ENCODE results near the gene GATA6. TPM values are rescaled to one million over a fixed set of nuclear protein-coding genes. Genes with fewer than 3 reads are reported as not detected.
"Not testable (repeated sequence)": the region's sequence is repeated elsewhere in the genome, so short reads cannot be mapped to it uniquely, and the experiment has no call there.

The GATA6 gene
- total and polyA plus RNA-seq, 7 experiments from 2014 or later = 0.19 to 0.44 TPM; not detected in 5

DNA sequence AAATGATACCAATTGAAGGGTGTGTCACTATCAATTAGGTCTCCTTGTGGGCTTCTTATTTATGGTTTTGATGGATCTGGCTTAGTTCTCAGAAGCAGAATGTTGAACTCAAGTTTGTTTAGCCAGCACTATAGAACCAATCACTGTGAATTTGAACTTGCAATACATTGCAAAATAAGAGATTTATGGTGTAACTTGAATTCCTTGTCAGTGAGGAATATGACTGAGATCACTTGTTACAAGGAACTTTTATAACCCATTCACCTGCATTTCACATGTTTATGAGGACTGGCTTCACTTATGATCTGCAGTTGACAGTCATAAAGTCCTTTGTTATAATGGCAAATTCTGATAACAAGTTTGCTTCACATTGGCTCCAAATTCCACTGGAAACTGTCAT, 9.8 kb downstream of the GATA6 start:
- H3K9me3 ChIP-seq (ENCODE audit: control insufficient read depth in 2 of 3, low read length in 3 of 3) = no peaks in the 10 kb centered on the region
- H3K4me3 ChIP-seq (ENCODE audit: low read length) = no peak overlapping the region
- H3K4me3 Mint-ChIP-seq = no peak overlapping the region
- DNase-seq = no peak
- ChIA-PET CTCF (no interaction called here), POLR2A (no interaction called here)
- no peak overlapping the region for H3K27ac Mint-ChIP-seq
- intact Hi-C loops (cut with micrococcal nuclease) = loop anchor here in 1 of 2 donors (5.0 kb wide), 1 partner anchor 168 kb away; no protein-coding TSS in a partner anchor
- H3K36me3 Mint-ChIP-seq = no peaks in the 10 kb centered on the region
- no peak overlapping the region for H3K27ac ChIP-seq (ENCODE audit: low read depth, low read length)
- H3K27me3 Mint-ChIP-seq = peaks cover 32 to 49% (median 41%) of the 10 kb centered on the region in 5 donors
- peaks cover 0 to 6% (median 0%) of the 10 kb centered on the region in 11 donors for H3K9me3 Mint-ChIP-seq
- peaks cover 4% of the 10 kb centered on the region in 2 donors for H3K27me3 ChIP-seq (ENCODE audit: control insufficient read depth in 2 of 2, insufficient read depth in 2 of 2, low read length in 2 of 2)
- H3K4me1 Mint-ChIP-seq = no peaks in the 10 kb centered on the region
- ATAC-seq = no peak
- no peaks in the 10 kb centered on the region for H3K4me1 ChIP-seq (ENCODE audit: control insufficient read depth in 2 of 2, insufficient read depth in 2 of 2, low read length in 2 of 2)
- H3K36me3 ChIP-seq (ENCODE audit: control insufficient read depth in 2 of 3, insufficient read depth in 3 of 3, low read length in 3 of 3) = no peaks in the 10 kb centered on the region

DNA sequence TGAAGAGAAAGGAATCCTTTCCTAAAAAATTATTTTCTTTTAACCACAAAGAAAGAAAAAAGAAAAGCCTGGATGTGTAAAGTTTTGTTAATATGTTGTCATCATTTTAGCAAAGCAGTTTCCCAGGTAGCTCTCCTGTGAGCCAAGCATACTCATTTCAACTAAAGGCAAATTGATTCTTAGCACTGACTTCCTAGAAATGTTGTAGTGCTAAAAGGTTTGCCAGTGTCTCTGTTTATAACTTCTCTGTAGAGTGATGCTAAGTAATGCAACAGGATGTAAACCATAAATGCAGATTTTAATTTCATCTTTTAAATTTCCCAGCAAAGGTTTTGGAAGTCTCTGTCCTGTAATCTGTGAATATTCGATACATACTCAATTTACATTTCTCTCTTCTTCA, 10.2 kb downstream of the GATA6 start:
- ATAC-seq = no peak
- intact Hi-C loops (cut with micrococcal nuclease) = loop anchor here in 1 of 2 donors (5.0 kb wide), 1 partner anchor 168 kb away; no protein-coding TSS in a partner anchor
- no peak overlapping the region for H3K27ac ChIP-seq (ENCODE audit: low read depth, low read length)

DNA sequence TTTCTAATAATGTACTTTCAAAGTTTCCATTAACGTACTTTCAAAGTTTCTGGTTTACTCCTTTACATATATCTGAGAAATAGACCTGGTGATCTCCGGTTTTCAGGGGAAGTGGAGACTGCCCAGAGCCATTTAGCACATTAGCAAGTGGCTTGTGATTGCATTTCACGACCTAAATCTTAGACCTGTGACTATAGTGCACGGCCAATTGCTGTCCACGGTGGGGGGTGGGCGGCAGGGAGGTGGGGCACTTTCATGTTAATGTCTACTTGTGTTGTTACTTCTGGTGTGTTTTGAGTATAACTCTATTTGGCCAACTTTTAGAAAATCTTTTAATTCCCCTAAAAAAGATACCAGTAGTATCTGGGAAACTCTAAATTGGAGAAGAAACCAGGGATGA, 11.3 kb downstream of the GATA6 start:
- no peak for ATAC-seq
- Mint-ChIP-seq H3K27ac (no peak overlapping the region), H3K4me1 (no peaks in the 10 kb centered on the region), H3K9me3 (peaks cover 0 to 6% (median 0%) of the 10 kb centered on the region in 11 donors), H3K4me3 (no peak overlapping the region), H3K36me3 (no peaks in the 10 kb centered on the region), H3K27me3 (peaks cover 20 to 35% (median 27%) of the 10 kb centered on the region in 5 donors)
- no peak for DNase-seq
- Histone ChIP-seq H3K36me3 (ENCODE audit: control insufficient read depth in 2 of 3, insufficient read depth in 3 of 3, low read length in 3 of 3) (no peaks in the 10 kb centered on the region), H3K4me3 (ENCODE audit: low read length) (no peak overlapping the region), H3K27ac (ENCODE audit: low read depth, low read length) (no peak overlapping the region), H3K9me3 (ENCODE audit: control insufficient read depth in 2 of 3, low read length in 3 of 3) (no peaks in the 10 kb centered on the region), H3K27me3 (ENCODE audit: control insufficient read depth in 2 of 2, insufficient read depth in 2 of 2, low read length in 2 of 2) (peaks cover 0 to 4% of the 10 kb centered on the region in 2 donors), H3K4me1 (ENCODE audit: control insufficient read depth in 2 of 2, insufficient read depth in 2 of 2, low read length in 2 of 2) (no peaks in the 10 kb centered on the region)
- ChIA-PET CTCF (no interaction called here), POLR2A (no interaction called here)
- intact Hi-C loops (cut with micrococcal nuclease) = no loop called here

More for the DNA sequence above, 10.2 kb downstream of the GATA6 start:
- Mint-ChIP-seq H3K27ac (no peak overlapping the region), H3K4me3 (no peak overlapping the region), H3K27me3 (peaks cover 29 to 45% (median 38%) of the 10 kb centered on the region in 5 donors), H3K9me3 (peaks cover 0 to 6% (median 0%) of the 10 kb centered on the region in 11 donors), H3K4me1 (no peaks in the 10 kb centered on the region), H3K36me3 (no peaks in the 10 kb centered on the region)
- POLR2A ChIA-PET = no interaction called here
- Histone ChIP-seq H3K36me3 (ENCODE audit: control insufficient read depth in 2 of 3, insufficient read depth in 3 of 3, low read length in 3 of 3) (no peaks in the 10 kb centered on the region), H3K4me3 (ENCODE audit: low read length) (no peak overlapping the region), H3K27me3 (ENCODE audit: control insufficient read depth in 2 of 2, insufficient read depth in 2 of 2, low read length in 2 of 2) (peaks cover 4% of the 10 kb centered on the region in 2 donors), H3K4me1 (ENCODE audit: control insufficient read depth in 2 of 2, insufficient read depth in 2 of 2, low read length in 2 of 2) (no peaks in the 10 kb centered on the region), H3K9me3 (ENCODE audit: control insufficient read depth in 2 of 3, low read length in 3 of 3) (no peaks in the 10 kb centered on the region)
- CTCF ChIA-PET = no interaction called here
- no peak for DNase-seq

DNA sequence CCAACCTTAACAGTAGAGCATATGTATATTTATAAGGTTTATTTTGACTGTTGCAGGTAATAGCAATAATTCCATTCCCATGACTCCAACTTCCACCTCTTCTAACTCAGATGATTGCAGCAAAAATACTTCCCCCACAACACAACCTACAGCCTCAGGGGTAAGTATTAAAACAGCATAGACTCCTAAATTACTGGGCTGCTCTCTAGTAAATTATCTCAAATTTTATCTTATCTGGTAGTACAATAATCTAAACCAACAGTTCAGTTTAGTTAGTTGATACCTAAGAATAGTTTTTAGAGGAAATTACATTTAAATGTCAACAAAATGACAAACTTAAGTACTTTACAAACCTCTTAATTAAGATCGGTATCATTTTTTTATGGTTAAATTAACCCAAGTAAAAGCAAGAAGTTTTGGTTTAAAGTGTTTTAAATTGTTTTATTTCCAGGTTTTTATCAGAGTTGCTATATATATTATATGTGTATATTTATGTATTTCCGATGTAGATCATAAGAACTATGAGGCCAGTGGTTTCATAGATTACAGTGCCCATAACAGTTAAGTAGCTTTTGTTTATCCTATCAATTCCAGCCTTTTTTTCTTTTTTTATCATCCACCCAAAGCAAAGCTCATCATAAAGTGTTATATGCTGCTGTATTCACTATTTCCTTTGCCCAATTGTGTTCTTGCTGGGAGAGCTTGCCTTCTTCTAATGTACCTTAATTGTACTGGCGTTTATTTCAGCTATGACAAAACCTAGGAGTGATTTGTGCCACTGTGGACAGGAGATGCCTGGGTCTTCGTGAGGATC, 13.7 kb downstream of the GATA6 start:
- no peak overlapping the region for H3K4me3 Mint-ChIP-seq
- DNase-seq = no peak
- H3K9me3 Mint-ChIP-seq = peaks cover 0 to 5% (median 0%) of the 10 kb centered on the region in 11 donors
- Histone ChIP-seq H3K9me3 (ENCODE audit: control insufficient read depth in 2 of 3, low read length in 3 of 3) (no peaks in the 10 kb centered on the region), H3K4me3 (ENCODE audit: low read length) (no peak overlapping the region), H3K27ac (ENCODE audit: low read depth, low read length) (no peak overlapping the region), H3K36me3 (ENCODE audit: control insufficient read depth in 2 of 3, insufficient read depth in 3 of 3, low read length in 3 of 3) (no peaks in the 10 kb centered on the region), H3K27me3 (ENCODE audit: control insufficient read depth in 2 of 2, insufficient read depth in 2 of 2, low read length in 2 of 2) (no peaks in the 10 kb centered on the region), H3K4me1 (ENCODE audit: control insufficient read depth in 2 of 2, insufficient read depth in 2 of 2, low read length in 2 of 2) (no peaks in the 10 kb centered on the region)
- peaks cover 13 to 22% (median 19%) of the 10 kb centered on the region in 5 donors for H3K27me3 Mint-ChIP-seq
- POLR2A ChIA-PET = no interaction called here
- no peak overlapping the region for H3K27ac Mint-ChIP-seq
- no peak for ATAC-seq
- CTCF ChIA-PET = no interaction called here
- intact Hi-C loops (cut with micrococcal nuclease) = no loop called here
- no peaks in the 10 kb centered on the region for H3K4me1 Mint-ChIP-seq
- H3K36me3 Mint-ChIP-seq = no peaks in the 10 kb centered on the region

DNA sequence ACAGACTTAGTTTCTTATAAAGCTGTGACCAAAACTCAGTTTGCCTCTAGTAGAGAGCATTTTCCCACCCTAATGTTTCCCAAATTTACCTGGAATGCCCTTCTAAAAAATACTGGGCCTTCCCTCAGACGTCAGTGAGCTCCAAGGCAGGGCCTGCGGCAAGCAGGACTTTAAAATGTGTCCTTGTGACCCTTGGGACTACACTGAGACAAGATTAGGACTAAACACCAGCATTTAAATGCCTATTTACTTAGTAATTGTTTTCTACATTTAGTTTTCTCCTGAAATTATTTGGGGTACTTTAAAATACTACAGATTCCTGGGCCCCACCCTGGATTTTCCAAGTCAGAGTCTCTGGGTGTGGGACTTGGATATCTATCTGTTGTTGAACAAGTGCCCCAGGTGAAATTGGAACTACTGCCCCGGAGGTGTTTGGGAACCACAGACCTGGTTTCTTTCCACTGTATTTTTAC, 14.3 kb downstream of the GATA6 start:
- H3K27me3 ChIP-seq (ENCODE audit: control insufficient read depth in 2 of 2, insufficient read depth in 2 of 2, low read length in 2 of 2) = no peaks in the 10 kb centered on the region
- no peak overlapping the region for H3K4me3 ChIP-seq (ENCODE audit: low read length)
- H3K27ac ChIP-seq (ENCODE audit: low read depth, low read length) = no peak overlapping the region
- Mint-ChIP-seq H3K4me1 (no peaks in the 10 kb centered on the region), H3K4me3 (no peak overlapping the region), H3K36me3 (no peaks in the 10 kb centered on the region), H3K27me3 (peaks cover 8 to 27% (median 23%) of the 10 kb centered on the region in 5 donors), H3K9me3 (peaks cover 0 to 5% (median 0%) of the 10 kb centered on the region in 11 donors), H3K27ac (no peak overlapping the region)
- ChIA-PET CTCF (no interaction called here), POLR2A (no interaction called here)
- no peaks in the 10 kb centered on the region for H3K36me3 ChIP-seq (ENCODE audit: control insufficient read depth in 2 of 3, insufficient read depth in 3 of 3, low read length in 3 of 3)
- ATAC-seq (no peak), DNase-seq (no peak)
- H3K4me1 ChIP-seq (ENCODE audit: control insufficient read depth in 2 of 2, insufficient read depth in 2 of 2, low read length in 2 of 2) = no peaks in the 10 kb centered on the region
- intact Hi-C loops (cut with micrococcal nuclease) = no loop called here
- H3K9me3 ChIP-seq (ENCODE audit: control insufficient read depth in 2 of 3, low read length in 3 of 3) = no peaks in the 10 kb centered on the region

DNA sequence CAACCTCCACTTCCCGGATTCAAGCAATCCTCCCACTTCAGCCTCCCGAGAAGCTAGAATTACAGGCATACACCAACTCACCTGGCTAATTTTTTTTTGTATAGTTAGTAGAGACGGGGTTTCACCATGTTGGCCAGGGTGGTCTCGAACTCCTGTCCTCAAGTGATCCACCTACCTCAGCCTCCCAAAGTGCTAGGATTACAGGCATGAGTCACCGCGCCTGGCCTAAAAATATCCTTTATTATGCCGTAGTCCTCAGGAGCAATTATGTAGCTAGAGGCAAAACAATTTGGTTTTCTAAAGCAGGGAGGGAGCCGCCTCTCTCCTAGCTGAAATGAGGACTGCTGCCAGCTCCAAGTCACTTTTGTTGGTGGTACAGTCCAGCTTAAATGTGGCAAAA, 15.2 kb downstream of the GATA6 start:
- H3K36me3 ChIP-seq (ENCODE audit: control insufficient read depth in 2 of 3, insufficient read depth in 3 of 3, low read length in 3 of 3); H3K27ac ChIP-seq (ENCODE audit: low read depth, low read length); H3K4me3 Mint-ChIP-seq; POLR2A ChIA-PET; H3K9me3 Mint-ChIP-seq; H3K4me1 ChIP-seq (ENCODE audit: control insufficient read depth in 2 of 2, insufficient read depth in 2 of 2, low read length in 2 of 2); H3K9me3 ChIP-seq (ENCODE audit: control insufficient read depth in 2 of 3, low read length in 3 of 3); H3K27ac Mint-ChIP-seq; ATAC-seq; CTCF ChIA-PET; H3K4me1 Mint-ChIP-seq; H3K36me3 Mint-ChIP-seq; H3K27me3 ChIP-seq (ENCODE audit: control insufficient read depth in 2 of 2, insufficient read depth in 2 of 2, low read length in 2 of 2); DNase-seq; intact Hi-C loops (cut with micrococcal nuclease); H3K4me3 ChIP-seq (ENCODE audit: low read length): not testable (repeated sequence)
- H3K27me3 Mint-ChIP-seq = peaks cover 5 to 30% (median 25%) of the 10 kb centered on the region in 5 donors

DNA sequence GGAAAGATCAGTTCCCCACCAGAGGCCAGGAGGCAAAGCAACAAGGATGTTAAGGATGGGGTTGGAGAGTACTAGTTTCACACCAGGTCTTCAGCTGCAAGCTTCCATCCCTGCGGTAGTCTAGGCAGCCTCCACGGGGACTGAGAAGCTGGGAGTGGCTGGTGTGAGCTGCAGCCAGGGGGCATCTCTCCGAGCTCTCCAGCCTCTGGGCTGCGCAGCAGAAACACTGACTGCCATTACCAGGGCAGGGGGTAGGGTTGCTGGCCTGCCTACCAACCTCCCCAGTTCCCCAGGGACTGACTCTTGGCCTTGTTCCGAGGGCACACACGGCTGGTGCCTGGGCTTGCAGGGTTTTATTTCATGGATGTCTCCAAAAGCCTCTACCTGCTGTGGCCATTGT, 15.9 kb downstream of the GATA6 start:
- no peaks in the 10 kb centered on the region for H3K4me1 Mint-ChIP-seq
- ChIA-PET CTCF (no interaction called here), POLR2A (no interaction called here)
- ATAC-seq (no peak), DNase-seq (no peak)
- no peak overlapping the region for H3K27ac Mint-ChIP-seq
- no peak overlapping the region for H3K4me3 Mint-ChIP-seq
- no peak overlapping the region for H3K27ac ChIP-seq (ENCODE audit: low read depth, low read length)
- peaks cover 1 to 31% (median 21%) of the 10 kb centered on the region in 5 donors for H3K27me3 Mint-ChIP-seq
- peaks cover 0 to 3% of the 10 kb centered on the region in 2 donors for H3K27me3 ChIP-seq (ENCODE audit: control insufficient read depth in 2 of 2, insufficient read depth in 2 of 2, low read length in 2 of 2)
- no peaks in the 10 kb centered on the region for H3K36me3 ChIP-seq (ENCODE audit: control insufficient read depth in 2 of 3, insufficient read depth in 3 of 3, low read length in 3 of 3)
- H3K9me3 ChIP-seq (ENCODE audit: control insufficient read depth in 2 of 3, low read length in 3 of 3) = no peaks in the 10 kb centered on the region
- intact Hi-C loops (cut with micrococcal nuclease) = no loop called here
- H3K4me3 ChIP-seq (ENCODE audit: low read length) = no peak overlapping the region
- H3K9me3 Mint-ChIP-seq = peaks cover 0 to 5% (median 0%) of the 10 kb centered on the region in 11 donors
- H3K36me3 Mint-ChIP-seq = no peaks in the 10 kb centered on the region
- no peaks in the 10 kb centered on the region for H3K4me1 ChIP-seq (ENCODE audit: control insufficient read depth in 2 of 2, insufficient read depth in 2 of 2, low read length in 2 of 2)
